Measurements from ENCODE around the gene ANO8.
A peak's percentile ranks its signal among the peaks of the same experiment; 100 is the strongest.

Gene ANO8

GRCh38 chr19:17286752-17287151 is 47.9 kb downstream of the ANO8 start:
- in situ Hi-C loops (cut with MboI; ENCODE audit: low pct_unique_long_range_greater_than_20kb, low sequenced_read_pairs, unreplicated experiment) = no loop called here
- no peak for DNase-seq (ENCODE audit: low spot score)
- no peak for TF ChIP-seq CTCF (IDR thresholded peaks at IDR 0.05; ENCODE audit: extremely low read depth, insufficient read depth, missing control alignments)

- no peak for TF ChIP-seq CTCF (IDR thresholded peaks at IDR 0.05; ENCODE audit: extremely low read depth, insufficient read depth, missing control alignments)
- in situ Hi-C loops (cut with MboI; ENCODE audit: low pct_unique_long_range_greater_than_20kb, low sequenced_read_pairs, unreplicated experiment) = no loop called here
- no peak for DNase-seq (ENCODE audit: low spot score)
These were observed 48.4 kb downstream of the ANO8 start for GRCh38 chr19:17286263-17286662.

DNA sequence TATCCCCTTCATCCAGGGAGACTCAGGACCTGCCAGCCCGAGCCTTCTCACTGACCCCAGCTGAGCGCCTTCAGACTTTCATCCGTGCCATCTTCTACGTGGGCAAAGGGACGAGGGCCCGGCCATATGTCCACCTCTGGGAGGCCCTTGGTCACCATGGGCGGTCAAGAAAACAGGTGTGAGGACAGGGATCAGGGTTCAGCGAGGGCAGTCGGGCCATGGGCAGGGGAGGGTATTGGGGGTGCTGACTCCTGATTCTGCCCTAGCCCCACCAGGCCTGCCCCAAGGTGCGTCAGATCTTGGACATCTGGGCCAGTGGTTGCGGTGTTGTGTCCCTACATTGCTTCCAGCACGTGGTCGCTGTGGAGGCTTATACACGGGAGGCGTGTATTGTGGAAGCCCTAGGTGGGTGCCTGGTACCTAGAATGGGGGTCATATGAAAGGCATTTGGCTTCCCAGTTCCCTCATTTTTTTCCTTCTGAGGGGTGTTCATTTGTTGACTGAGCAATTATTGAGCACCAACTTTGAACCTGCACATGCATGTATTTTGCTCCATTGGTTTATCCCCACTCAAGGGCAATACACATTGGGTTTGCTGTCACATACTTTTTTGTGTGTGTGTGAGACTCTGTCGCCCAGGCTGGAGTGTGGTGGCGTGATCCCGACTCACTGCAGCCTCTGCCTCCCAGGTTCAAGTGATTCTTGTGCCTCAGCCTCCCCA is 49.1 kb downstream of the ANO8 start:
- DNase-seq (ENCODE audit: low spot score) = no peak
- no peak for TF ChIP-seq CTCF (IDR thresholded peaks at IDR 0.05; ENCODE audit: extremely low read depth, insufficient read depth, missing control alignments)
- in situ Hi-C loops (cut with MboI; ENCODE audit: low pct_unique_long_range_greater_than_20kb, low sequenced_read_pairs, unreplicated experiment) = no loop called here

DNA sequence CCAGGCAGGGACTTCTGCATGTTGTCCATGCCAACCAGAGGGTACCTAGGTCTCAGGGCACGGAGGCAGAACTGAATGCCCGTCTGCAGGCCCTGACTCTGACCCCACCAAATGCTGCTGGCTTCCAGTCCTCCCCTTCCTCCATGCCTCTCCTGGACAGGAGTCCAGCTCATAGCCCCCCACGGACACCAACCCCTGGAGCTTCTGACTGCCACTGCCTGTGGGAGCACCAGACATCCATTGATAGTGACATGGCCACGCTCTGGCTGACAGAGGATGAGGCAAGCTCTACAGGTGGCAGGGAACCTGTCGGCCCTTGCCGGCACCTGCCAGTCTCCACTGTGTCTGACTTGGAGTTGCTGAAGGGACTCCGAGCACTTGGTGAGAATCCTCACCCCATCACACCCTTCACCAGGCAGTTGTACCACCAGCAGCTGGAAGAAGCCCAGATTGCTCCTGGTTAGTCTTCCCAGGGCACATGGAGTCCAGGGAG is 51.1 kb downstream of the ANO8 start:
- in situ Hi-C loops (cut with MboI; ENCODE audit: low pct_unique_long_range_greater_than_20kb, low sequenced_read_pairs, unreplicated experiment) = no loop called here
- DNase-seq (ENCODE audit: low spot score) = no peak
- TF ChIP-seq CTCF (IDR thresholded peaks at IDR 0.05; ENCODE audit: extremely low read depth, insufficient read depth, missing control alignments) = no peak

GRCh38 chr19:17282488-17283125 is 52.0 kb downstream of the ANO8 start:
- in situ Hi-C loops (cut with MboI; ENCODE audit: low pct_unique_long_range_greater_than_20kb, low sequenced_read_pairs, unreplicated experiment) = no loop called here
- TF ChIP-seq CTCF (IDR thresholded peaks at IDR 0.05; ENCODE audit: extremely low read depth, insufficient read depth, missing control alignments) = peak; percentile 96
- peak; percentile 91 for DNase-seq (ENCODE audit: low spot score)

DNA sequence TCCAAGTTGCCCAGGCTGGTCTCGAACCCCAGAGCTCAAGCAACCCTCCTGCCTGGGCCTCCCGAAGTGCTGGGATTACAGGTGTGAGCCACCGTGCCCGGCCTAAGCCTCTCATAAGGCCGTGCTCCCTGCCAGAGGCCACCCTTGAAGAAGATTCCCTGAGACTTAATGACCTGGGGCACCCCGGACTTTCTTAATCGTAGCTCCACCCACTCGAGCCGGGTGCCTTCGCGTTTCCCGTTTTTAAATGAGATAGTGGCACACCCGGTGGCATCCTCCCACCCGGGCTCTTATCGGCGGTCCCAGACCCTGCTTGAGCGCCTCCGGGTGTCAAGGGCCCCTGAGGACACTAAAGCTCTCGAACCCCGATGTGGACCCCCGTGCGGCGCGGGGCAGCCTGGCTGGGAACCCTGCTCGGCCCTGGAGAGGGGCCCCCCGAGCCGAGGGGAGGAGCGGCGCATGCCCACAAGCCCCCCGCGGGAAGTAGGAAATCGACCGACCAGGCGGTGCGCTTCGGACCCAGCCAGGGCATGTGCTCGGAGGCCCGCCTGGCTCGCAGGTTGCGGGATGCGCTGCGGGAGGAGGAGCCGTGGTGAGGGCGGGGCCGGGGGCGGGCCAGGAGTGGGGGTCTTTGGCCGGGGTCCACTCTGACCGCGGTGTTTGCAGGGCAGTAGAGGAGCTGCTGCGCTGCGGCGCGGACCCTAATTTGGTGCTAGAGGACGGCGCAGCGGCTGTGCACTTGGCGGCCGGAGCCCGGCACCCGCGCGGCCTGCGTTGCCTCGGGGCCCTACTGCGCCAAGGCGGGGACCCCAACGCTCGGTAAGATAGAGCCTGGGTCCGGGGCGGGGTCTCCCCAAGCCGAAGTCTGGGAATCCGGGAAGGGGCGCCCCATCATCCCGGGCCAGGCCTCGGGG is 53.0 kb downstream of the ANO8 start, which contains the start of gene ANKLE1:
TSS of gene ANKLE1 (plus strand) at position 511 of the 914 bp plus-strand sequence. CDS start at position 531, 20 bp downstream.
- in situ Hi-C loops (cut with MboI; ENCODE audit: low pct_unique_long_range_greater_than_20kb, low sequenced_read_pairs, unreplicated experiment) = no loop called here

More for the DNA sequence above, 53.0 kb downstream of the ANO8 start, which contains the start of gene ANKLE1:
- peak; percentile 84 for DNase-seq (ENCODE audit: low spot score)
- TF ChIP-seq CTCF (IDR thresholded peaks at IDR 0.05; ENCODE audit: extremely low read depth, insufficient read depth, missing control alignments) = no peak

Data from GM13977 (cell line).